ENCODE data around the gene ROBO2.

DNA sequence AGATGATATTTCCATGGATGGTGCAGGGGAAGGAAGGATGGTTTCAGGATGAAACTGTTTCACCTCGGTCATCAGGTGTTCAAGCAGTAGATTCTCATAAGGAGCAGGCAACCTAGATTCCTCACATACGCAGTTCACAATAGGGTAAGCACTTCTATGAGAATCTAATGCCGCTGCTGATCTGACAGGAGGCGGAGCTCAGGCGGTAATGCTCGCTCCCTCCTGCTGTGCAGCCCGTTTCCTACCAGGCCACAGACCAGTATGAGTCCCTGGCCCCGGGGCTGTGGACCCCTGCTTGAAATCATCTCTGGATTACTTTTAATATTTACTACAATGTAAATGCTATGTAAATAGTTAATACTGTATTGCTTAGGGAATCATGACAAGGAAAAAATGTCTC is 241.8 kb downstream of the ROBO2 start:
- TF ChIP-seq, protein P1, sequence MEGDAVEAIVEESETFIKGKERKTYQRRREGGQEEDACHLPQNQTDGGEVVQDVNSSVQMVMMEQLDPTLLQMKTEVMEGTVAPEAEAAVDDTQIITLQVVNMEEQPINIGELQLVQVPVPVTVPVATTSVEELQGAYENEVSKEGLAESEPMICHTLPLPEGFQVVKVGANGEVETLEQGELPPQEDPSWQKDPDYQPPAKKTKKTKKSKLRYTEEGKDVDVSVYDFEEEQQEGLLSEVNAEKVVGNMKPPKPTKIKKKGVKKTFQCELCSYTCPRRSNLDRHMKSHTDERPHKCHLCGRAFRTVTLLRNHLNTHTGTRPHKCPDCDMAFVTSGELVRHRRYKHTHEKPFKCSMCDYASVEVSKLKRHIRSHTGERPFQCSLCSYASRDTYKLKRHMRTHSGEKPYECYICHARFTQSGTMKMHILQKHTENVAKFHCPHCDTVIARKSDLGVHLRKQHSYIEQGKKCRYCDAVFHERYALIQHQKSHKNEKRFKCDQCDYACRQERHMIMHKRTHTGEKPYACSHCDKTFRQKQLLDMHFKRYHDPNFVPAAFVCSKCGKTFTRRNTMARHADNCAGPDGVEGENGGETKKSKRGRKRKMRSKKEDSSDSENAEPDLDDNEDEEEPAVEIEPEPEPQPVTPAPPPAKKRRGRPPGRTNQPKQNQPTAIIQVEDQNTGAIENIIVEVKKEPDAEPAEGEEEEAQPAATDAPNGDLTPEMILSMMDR (IDR thresholded peaks at IDR 0.05; ENCODE audit: poor library complexity, severe bottlenecking) = no peak
- TF ChIP-seq POLR2AphosphoS5 (IDR thresholded peaks at IDR 0.05) = no peak
- TF ChIP-seq, protein P2, sequence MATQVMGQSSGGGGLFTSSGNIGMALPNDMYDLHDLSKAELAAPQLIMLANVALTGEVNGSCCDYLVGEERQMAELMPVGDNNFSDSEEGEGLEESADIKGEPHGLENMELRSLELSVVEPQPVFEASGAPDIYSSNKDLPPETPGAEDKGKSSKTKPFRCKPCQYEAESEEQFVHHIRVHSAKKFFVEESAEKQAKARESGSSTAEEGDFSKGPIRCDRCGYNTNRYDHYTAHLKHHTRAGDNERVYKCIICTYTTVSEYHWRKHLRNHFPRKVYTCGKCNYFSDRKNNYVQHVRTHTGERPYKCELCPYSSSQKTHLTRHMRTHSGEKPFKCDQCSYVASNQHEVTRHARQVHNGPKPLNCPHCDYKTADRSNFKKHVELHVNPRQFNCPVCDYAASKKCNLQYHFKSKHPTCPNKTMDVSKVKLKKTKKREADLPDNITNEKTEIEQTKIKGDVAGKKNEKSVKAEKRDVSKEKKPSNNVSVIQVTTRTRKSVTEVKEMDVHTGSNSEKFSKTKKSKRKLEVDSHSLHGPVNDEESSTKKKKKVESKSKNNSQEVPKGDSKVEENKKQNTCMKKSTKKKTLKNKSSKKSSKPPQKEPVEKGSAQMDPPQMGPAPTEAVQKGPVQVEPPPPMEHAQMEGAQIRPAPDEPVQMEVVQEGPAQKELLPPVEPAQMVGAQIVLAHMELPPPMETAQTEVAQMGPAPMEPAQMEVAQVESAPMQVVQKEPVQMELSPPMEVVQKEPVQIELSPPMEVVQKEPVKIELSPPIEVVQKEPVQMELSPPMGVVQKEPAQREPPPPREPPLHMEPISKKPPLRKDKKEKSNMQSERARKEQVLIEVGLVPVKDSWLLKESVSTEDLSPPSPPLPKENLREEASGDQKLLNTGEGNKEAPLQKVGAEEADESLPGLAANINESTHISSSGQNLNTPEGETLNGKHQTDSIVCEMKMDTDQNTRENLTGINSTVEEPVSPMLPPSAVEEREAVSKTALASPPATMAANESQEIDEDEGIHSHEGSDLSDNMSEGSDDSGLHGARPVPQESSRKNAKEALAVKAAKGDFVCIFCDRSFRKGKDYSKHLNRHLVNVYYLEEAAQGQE (IDR thresholded peaks at IDR 0.05; ENCODE audit: borderline replicate concordance) = no peak
- TF ChIP-seq TAF1 (IDR thresholded peaks at IDR 0.05; ENCODE audit: low read depth) = no peak
- TF ChIP-seq EZH2 (IDR thresholded peaks at IDR 0.05; ENCODE audit: borderline replicate concordance, insufficient read depth, low read length, poor library complexity, severe bottlenecking) = no peak
